DND-41 (cell line): Measurements from ENCODE around the gene MAP1LC3B.

Experiments
- CTCF ChIP-seq: IDR thresholded peaks from 2 replicates; pipeline ENCODE4 v1.5.1; 2012; ENCODE audit warnings: borderline replicate concordance, low read length, moderate library complexity, mild to moderate bottlenecking; ENCODE audit not compliant: poor library complexity, severe bottlenecking; ENCODE audit errors: extremely low read depth
- EZH2 ChIP-seq: IDR thresholded peaks from 3 replicates; pipeline ENCODE4 v1.6.1; 2012; ENCODE audit warnings: borderline replicate concordance, low read depth, mild to moderate bottlenecking, moderate library complexity, low read length, inconsistent platforms; ENCODE audit not compliant: severe bottlenecking

- no peak for TF ChIP-seq CTCF
- TF ChIP-seq EZH2: no peak
Observed at GRCh38 chr16:87363771-87364455, 28.2 kb upstream of the MAP1LC3B start.
